CD4-positive, alpha-beta T cell treated with Interleukin-4 for 4 hours (primary cell): ENCODE measurements around the gene AMBRA1.

Experiments used
- DNase-seq: peaks from one replicate; pipeline ENCODE4 v3.0.0-alpha.2; 2020

AMBRA1 gene

GRCh38 chr11:46593550-46594373, at the start of gene AMBRA1:
AMBRA1 (minus strand) TSS chr11:46594023; CDS start chr11:46548380, 45,643 bp downstream.
- peak; percentile 87 for DNase-seq

GRCh38 chr11:46643531-46643930, 49.7 kb upstream of the AMBRA1 start:
- no peak for DNase-seq

- DNase-seq = no peak
Observed at GRCh38 chr11:46642627-46643335, 49.0 kb upstream of the AMBRA1 start.

- DNase-seq = no peak
Observed at GRCh38 chr11:46641639-46642038, 47.8 kb upstream of the AMBRA1 start.

GRCh38 chr11:46640036-46640788, 46.4 kb upstream of the AMBRA1 start:
- no peak for DNase-seq

GRCh38 chr11:46639197-46639839, 45.5 kb upstream of the AMBRA1 start:
- no peak for DNase-seq

GRCh38 chr11:46637546-46637945, 43.7 kb upstream of the AMBRA1 start:
- no peak for DNase-seq

GRCh38 chr11:46635557-46636139, 41.8 kb upstream of the AMBRA1 start:
- no peak for DNase-seq

GRCh38 chr11:46633291-46634217, 39.7 kb upstream of the AMBRA1 start:
- no peak for DNase-seq

GRCh38 chr11:46632502-46632901, 38.7 kb upstream of the AMBRA1 start:
- no peak for DNase-seq

- no peak for DNase-seq
Observed at GRCh38 chr11:46631676-46632075, 37.9 kb upstream of the AMBRA1 start.

GRCh38 chr11:46630237-46630636, 36.4 kb upstream of the AMBRA1 start:
- no peak for DNase-seq

- DNase-seq = no peak
Observed at GRCh38 chr11:46628961-46629360, 35.1 kb upstream of the AMBRA1 start.

- DNase-seq = no peak
Observed at GRCh38 chr11:46625406-46625805, 31.6 kb upstream of the AMBRA1 start.

GRCh38 chr11:46618837-46619236, 25.0 kb upstream of the AMBRA1 start:
- DNase-seq = no peak

- DNase-seq = no peak
Observed at GRCh38 chr11:46617972-46618314, 24.1 kb upstream of the AMBRA1 start.

- DNase-seq = peak; percentile 92
Observed at GRCh38 chr11:46617134-46617971, 23.5 kb upstream of the AMBRA1 start, which contains the start of the genes ATG13 and HARBI1. ATG13 (plus strand) TSS chr11:46617553; CDS start chr11:46644292, 26,739 bp downstream. HARBI1 (minus strand) TSS chr11:46617227; CDS start chr11:46616237, 990 bp downstream.

- DNase-seq = peak; percentile 4
Observed at GRCh38 chr11:46616551-46617133, 22.8 kb upstream of the AMBRA1 start.

GRCh38 chr11:46615756-46616155, 21.9 kb upstream of the AMBRA1 start:
- DNase-seq = no peak

- DNase-seq = no peak
Observed at GRCh38 chr11:46612326-46612725, 18.5 kb upstream of the AMBRA1 start.
